Adipocyte (in vitro differentiated cells): ENCODE measurements around the gene NEDD8.

Experiments used
- DNase-seq: peaks from one replicate; pipeline ENCODE4 v3.0.0-alpha.2; 2015; ENCODE audit warnings: low read depth
- H3K27me3 ChIP-seq: replicated peaks from 2 replicates; pipeline ENCODE4 v1.7.0; 2013; ENCODE audit warnings: mild to moderate bottlenecking, low read length, moderate library complexity; ENCODE audit not compliant: control insufficient read depth, insufficient read depth
- H3K36me3 ChIP-seq: 2 replicates; pipeline ENCODE4 v1.7.0; 2013; ENCODE audit warnings: low read length, mild to moderate bottlenecking, moderate library complexity; ENCODE audit not compliant: control insufficient read depth, insufficient read depth, severe bottlenecking
- H3K4me1 ChIP-seq: 2 replicates; pipeline ENCODE4 v1.7.0; 2013; ENCODE audit warnings: mild to moderate bottlenecking, low read length, moderate library complexity; ENCODE audit not compliant: control insufficient read depth, insufficient read depth
- H3K4me3 ChIP-seq: 2 replicates; pipeline ENCODE4 v1.7.0; 2013; ENCODE audit warnings: mild to moderate bottlenecking, low read length, moderate library complexity
- H3K9ac ChIP-seq: 2 replicates; pipeline ENCODE4 v1.7.0; 2013; ENCODE audit warnings: mild to moderate bottlenecking, low read length, moderate library complexity
- H3K9me3 ChIP-seq: 2 replicates; pipeline ENCODE4 v1.7.0; 2013; ENCODE audit warnings: mild to moderate bottlenecking, low read length, moderate library complexity; ENCODE audit not compliant: control insufficient read depth

NEDD8 gene

GRCh38 chr14:24241829-24242443 lies 9.8 kb upstream of the NEDD8 start:
- peak overlapping the region; percentile 93 for H3K4me3 ChIP-seq
- peaks cover 58% of the 10 kb centered on the region for H3K4me1 ChIP-seq
- H3K27me3 ChIP-seq = no peaks in the 10 kb centered on the region
- H3K36me3 ChIP-seq = peaks cover 41% of the 10 kb centered on the region
- H3K9ac ChIP-seq = peak overlapping the region; percentile 97
- H3K9me3 ChIP-seq = no peaks in the 10 kb centered on the region
- peak; percentile 98 for DNase-seq

- Histone ChIP-seq H3K4me3 (peak overlapping the region; percentile 93), H3K36me3 (peaks cover 57% of the 10 kb centered on the region), H3K27me3 (no peaks in the 10 kb centered on the region), H3K9me3 (no peaks in the 10 kb centered on the region), H3K9ac (peak overlapping the region; percentile 97), H3K4me1 (peaks cover 58% of the 10 kb centered on the region)
- DNase-seq = no peak
These were observed 8.1 kb upstream of the NEDD8 start for GRCh38 chr14:24240110-24240918.

- Histone ChIP-seq H3K9ac (peak overlapping the region; percentile 97), H3K4me3 (no peak overlapping the region), H3K36me3 (peaks cover 60% of the 10 kb centered on the region), H3K4me1 (peaks cover 70% of the 10 kb centered on the region), H3K9me3 (no peaks in the 10 kb centered on the region), H3K27me3 (no peaks in the 10 kb centered on the region)
- DNase-seq = no peak
These were observed 6.4 kb upstream of the NEDD8 start for GRCh38 chr14:24238527-24239037.

GRCh38 chr14:24238123-24238522 lies 6.0 kb upstream of the NEDD8 start:
- H3K4me1 ChIP-seq = peaks cover 70% of the 10 kb centered on the region
- DNase-seq = no peak
- peaks cover 60% of the 10 kb centered on the region for H3K36me3 ChIP-seq
- no peaks in the 10 kb centered on the region for H3K27me3 ChIP-seq
- no peak overlapping the region for H3K4me3 ChIP-seq
- H3K9me3 ChIP-seq = no peaks in the 10 kb centered on the region
- H3K9ac ChIP-seq = no peak overlapping the region

GRCh38 chr14:24237463-24237955 lies 5.3 kb upstream of the NEDD8 start:
- DNase-seq = no peak
- H3K9ac ChIP-seq = no peak overlapping the region
- H3K4me1 ChIP-seq = peaks cover 69% of the 10 kb centered on the region
- H3K36me3 ChIP-seq = peaks cover 60% of the 10 kb centered on the region
- H3K4me3 ChIP-seq = no peak overlapping the region
- no peaks in the 10 kb centered on the region for H3K9me3 ChIP-seq
- no peaks in the 10 kb centered on the region for H3K27me3 ChIP-seq

- Histone ChIP-seq H3K36me3 (peaks cover 60% of the 10 kb centered on the region), H3K9me3 (no peaks in the 10 kb centered on the region), H3K9ac (no peak overlapping the region), H3K4me1 (peaks cover 69% of the 10 kb centered on the region), H3K4me3 (no peak overlapping the region), H3K27me3 (no peaks in the 10 kb centered on the region)
- DNase-seq = no peak
These were observed 4.7 kb upstream of the NEDD8 start for GRCh38 chr14:24236689-24237462.

GRCh38 chr14:24235804-24236688 lies 3.9 kb upstream of the NEDD8 start:
- Histone ChIP-seq H3K4me3 (no peak overlapping the region), H3K4me1 (peaks cover 64% of the 10 kb centered on the region), H3K9ac (no peak overlapping the region), H3K27me3 (no peaks in the 10 kb centered on the region), H3K36me3 (peaks cover 58% of the 10 kb centered on the region), H3K9me3 (no peaks in the 10 kb centered on the region)
- no peak for DNase-seq

GRCh38 chr14:24234095-24235005 lies 2.2 kb upstream of the NEDD8 start:
- Histone ChIP-seq H3K36me3 (peaks cover 43% of the 10 kb centered on the region), H3K9ac (peak overlapping the region; percentile 7), H3K4me1 (peaks cover 49% of the 10 kb centered on the region), H3K4me3 (peak overlapping the region; percentile 92), H3K9me3 (no peaks in the 10 kb centered on the region), H3K27me3 (no peaks in the 10 kb centered on the region)
- DNase-seq = no peak

GRCh38 chr14:24233538-24233866 lies 1.3 kb upstream of the NEDD8 start:
- Histone ChIP-seq H3K27me3 (no peaks in the 10 kb centered on the region), H3K4me1 (peaks cover 40% of the 10 kb centered on the region), H3K4me3 (peak overlapping the region; percentile 92), H3K9me3 (no peaks in the 10 kb centered on the region), H3K9ac (peak overlapping the region; percentile 94), H3K36me3 (peaks cover 35% of the 10 kb centered on the region)
- no peak for DNase-seq
